AG09309 (cell line): ENCODE measurements around the gene SLX4.
"Not testable (repeated sequence)": the region's sequence is repeated elsewhere in the genome, so short reads cannot be mapped to it uniquely, and the experiment has no call there.

Source experiments
- DNase-seq: peaks from one replicate; pipeline ENCODE4 v3.0.0-alpha.2; 2010; ENCODE audit warnings: low read depth
- H3K4me3 ChIP-seq: 2 replicates; pipeline ENCODE4 v1.5.1; 2011; ENCODE audit warnings: mild to moderate bottlenecking, low read depth, low read length, moderate library complexity; ENCODE audit not compliant: control insufficient read depth
- TF ChIP-seq, protein P1 (sequence below): IDR thresholded peaks from 2 replicates; pipeline ENCODE4 v1.5.1; 2011; ENCODE audit warnings: mild to moderate bottlenecking, low read depth, low read length, inconsistent platforms; ENCODE audit not compliant: insufficient read depth, control insufficient read depth; ENCODE audit errors: missing control alignments

Gene SLX4, protein sequence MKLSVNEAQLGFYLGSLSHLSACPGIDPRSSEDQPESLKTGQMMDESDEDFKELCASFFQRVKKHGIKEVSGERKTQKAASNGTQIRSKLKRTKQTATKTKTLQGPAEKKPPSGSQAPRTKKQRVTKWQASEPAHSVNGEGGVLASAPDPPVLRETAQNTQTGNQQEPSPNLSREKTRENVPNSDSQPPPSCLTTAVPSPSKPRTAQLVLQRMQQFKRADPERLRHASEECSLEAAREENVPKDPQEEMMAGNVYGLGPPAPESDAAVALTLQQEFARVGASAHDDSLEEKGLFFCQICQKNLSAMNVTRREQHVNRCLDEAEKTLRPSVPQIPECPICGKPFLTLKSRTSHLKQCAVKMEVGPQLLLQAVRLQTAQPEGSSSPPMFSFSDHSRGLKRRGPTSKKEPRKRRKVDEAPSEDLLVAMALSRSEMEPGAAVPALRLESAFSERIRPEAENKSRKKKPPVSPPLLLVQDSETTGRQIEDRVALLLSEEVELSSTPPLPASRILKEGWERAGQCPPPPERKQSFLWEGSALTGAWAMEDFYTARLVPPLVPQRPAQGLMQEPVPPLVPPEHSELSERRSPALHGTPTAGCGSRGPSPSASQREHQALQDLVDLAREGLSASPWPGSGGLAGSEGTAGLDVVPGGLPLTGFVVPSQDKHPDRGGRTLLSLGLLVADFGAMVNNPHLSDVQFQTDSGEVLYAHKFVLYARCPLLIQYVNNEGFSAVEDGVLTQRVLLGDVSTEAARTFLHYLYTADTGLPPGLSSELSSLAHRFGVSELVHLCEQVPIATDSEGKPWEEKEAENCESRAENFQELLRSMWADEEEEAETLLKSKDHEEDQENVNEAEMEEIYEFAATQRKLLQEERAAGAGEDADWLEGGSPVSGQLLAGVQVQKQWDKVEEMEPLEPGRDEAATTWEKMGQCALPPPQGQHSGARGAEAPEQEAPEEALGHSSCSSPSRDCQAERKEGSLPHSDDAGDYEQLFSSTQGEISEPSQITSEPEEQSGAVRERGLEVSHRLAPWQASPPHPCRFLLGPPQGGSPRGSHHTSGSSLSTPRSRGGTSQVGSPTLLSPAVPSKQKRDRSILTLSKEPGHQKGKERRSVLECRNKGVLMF (N-terminal part only)

DNA sequence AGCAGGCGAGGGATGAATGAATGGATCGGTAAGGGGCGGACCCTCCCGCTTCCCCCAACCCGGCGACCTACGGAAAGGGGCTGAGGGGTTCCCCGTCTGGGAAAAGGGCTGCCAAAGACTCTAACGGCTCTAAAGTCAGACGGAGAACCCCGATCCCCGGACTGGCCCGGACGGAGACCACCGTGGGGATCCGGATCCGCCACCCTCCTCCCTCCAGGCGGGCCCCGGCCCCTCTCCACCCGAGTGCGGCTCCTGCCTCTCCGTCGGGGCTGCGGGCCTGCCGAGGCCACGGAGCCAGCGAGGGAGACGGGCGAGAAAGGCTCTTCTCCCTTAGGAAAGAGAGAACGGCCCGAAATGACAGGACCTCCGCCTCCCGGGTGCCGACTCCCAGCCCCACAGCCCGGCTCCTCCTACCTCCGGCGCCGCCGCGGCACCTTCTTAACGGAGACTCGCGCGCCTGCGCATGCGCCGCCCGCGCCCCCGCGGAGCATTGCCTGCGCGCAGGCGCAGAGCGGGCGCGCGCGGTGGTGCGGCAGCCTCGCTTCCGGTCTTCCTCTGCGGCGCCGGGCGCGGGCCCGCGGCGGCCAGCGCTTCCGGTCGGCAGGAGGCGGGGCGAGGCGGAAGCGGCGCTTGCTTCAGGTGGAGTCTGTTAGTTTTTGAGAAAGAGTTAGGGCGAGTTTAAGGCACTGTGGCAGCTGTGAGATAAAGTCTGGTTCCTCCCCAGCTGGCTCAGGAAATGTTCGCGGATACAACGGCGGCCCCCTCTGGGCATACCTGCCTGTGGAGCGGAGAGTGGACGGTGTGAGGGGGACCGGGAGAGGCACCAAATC, at the start of gene SLX4:
SLX4 (minus strand) TSS at position 461 of the 830 bp plus-strand sequence. CDS start 2,642 bp downstream, outside the sequence.
- TF ChIP-seq, protein P1, sequence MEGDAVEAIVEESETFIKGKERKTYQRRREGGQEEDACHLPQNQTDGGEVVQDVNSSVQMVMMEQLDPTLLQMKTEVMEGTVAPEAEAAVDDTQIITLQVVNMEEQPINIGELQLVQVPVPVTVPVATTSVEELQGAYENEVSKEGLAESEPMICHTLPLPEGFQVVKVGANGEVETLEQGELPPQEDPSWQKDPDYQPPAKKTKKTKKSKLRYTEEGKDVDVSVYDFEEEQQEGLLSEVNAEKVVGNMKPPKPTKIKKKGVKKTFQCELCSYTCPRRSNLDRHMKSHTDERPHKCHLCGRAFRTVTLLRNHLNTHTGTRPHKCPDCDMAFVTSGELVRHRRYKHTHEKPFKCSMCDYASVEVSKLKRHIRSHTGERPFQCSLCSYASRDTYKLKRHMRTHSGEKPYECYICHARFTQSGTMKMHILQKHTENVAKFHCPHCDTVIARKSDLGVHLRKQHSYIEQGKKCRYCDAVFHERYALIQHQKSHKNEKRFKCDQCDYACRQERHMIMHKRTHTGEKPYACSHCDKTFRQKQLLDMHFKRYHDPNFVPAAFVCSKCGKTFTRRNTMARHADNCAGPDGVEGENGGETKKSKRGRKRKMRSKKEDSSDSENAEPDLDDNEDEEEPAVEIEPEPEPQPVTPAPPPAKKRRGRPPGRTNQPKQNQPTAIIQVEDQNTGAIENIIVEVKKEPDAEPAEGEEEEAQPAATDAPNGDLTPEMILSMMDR = no peak
- DNase-seq = peak; percentile 41
- peak within 1 kb of the TSS; percentile 85 for H3K4me3 ChIP-seq

DNA sequence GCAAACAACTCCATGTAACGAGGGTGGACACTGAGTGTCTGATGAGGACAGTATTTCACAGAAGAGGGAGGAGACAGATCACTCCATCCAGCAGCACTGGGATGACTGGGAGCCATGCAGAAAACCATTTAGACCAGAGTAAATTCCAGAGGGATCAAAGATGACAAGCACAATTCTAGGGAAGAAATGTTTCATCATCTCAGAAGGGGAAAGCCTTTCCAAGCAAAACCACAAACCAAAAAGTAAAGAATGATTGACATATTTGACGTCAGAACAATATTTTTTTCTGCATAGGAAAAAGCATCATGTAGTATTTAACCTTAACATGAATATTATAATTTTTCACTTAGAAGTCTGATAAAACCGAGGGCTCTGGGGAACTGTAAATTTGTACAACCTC, 47.8 kb upstream of the SLX4 start:
- TF ChIP-seq, protein P1 = no peak
- peak; percentile 27 for DNase-seq

DNA sequence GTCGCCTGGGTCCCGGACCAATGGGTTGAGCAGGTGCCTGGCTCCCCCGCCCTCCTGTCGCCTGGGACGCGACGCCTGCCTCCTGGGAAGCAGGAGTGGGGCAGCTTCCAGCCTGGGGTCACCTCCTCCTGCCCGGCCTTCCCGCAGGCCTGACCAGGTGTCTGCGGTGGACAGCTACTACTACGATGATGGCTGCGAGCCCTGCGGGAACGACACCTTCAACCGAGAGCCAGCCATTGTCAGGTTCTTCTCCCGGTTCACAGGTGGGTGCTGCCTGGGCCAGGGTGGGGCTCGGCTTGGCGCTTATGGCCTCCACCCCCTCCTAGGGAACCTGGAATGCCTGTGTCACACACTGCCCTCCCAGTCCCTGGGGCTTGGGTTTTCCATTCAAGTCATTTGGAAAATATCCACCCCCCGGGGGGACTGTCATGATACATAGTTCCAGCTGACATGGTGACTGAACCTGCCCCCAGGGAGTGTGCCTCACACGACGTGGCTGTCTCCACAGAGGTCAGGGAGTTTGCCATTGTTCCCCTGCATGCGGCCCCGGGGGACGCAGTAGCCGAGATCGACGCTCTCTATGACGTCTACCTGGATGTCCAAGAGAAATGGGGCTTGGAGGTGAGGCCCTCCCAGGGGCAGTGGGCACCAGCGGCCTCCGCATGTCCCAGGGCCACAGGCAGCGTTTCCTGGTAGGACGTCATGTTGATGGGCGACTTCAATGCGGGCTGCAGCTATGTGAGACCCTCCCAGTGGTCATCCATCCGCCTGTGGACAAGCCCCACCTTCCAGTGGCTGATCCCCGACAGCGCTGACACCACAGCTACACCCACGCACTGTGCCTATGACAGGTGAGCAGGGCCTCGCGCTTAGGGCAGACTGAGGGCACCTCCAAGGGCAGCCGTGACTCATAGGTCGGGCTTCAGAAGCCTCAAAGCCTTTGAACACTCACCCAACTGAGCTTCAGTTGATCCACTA, 45.4 kb upstream of the SLX4 start:
- no peak for DNase-seq
- no peak overlapping the region for H3K4me3 ChIP-seq
- TF ChIP-seq, protein P1 = no peak

More for the DNA sequence above, 47.8 kb upstream of the SLX4 start:
- no peak overlapping the region for H3K4me3 ChIP-seq

DNA sequence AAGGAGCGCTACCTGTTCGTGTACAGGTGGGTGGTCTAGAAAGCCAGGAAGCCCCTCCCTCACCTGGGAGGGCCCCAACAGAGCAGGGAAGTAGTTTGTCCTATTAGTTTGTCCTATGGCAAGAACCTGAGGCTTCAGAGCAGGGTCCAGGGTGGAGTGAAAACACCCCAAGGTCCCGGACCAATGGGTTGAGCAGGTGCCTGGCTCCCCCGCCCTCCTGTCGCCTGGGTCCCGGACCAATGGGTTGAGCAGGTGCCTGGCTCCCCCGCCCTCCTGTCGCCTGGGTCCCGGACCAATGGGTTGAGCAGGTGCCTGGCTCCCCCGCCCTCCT, 44.7 kb upstream of the SLX4 start:
- H3K4me3 ChIP-seq, DNase-seq: not testable (repeated sequence)

DNA sequence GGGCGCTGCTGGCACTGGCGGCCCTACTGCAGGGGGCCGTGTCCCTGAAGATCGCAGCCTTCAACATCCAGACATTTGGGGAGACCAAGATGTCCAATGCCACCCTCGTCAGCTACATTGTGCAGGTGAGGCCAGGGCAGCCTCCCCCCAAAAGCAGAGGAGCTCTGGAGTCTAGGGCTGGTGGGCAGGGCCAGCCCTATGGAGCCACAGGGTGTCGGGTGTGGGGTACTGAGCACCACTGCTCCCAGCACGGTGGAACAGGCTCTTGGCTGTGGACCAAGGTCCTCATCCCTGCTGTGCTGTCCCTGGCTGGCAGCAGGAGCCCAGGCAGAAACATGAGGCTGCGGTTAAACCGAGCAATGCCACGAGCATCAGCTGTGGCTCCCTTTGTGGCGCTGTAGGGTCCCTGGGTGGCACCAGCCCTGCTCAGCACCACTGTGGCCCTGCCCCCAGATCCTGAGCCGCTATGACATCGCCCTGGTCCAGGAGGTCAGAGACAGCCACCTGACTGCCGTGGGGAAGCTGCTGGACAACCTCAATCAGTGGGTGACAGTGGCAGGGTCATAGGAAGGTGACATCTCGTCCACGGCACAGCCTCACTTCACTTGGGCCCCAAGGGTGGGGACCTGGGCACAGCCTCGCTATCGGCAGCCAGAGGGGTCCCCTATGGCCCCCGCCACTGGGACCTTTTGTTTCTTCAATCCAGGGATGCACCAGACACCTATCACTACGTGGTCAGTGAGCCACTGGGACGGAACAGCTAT, 44.2 kb upstream of the SLX4 start:
- DNase-seq = no peak
- no peak overlapping the region for H3K4me3 ChIP-seq
- TF ChIP-seq, protein P1 = no peak

DNA sequence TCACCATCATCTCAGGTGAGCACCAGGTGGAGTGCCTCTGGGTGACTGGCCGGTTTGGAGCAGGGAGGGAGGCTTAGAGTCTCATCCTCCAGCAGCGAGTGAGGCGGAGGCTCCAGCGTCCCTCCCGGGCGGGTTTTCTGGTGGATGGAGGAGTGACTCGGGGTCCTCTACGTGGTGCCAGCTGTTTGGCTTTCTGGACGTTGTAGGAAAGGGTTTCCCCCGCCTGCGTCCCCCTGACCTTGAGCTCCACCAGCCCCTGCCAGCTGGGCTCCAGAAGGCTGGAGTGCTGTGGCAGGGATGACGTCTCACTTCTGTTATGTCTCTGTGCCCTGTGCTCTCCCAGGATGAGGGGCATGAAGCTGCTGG, 43.6 kb upstream of the SLX4 start:
- TF ChIP-seq, protein P1 = no peak
- H3K4me3 ChIP-seq = no peak overlapping the region
- DNase-seq = no peak
